CD4-positive, alpha-beta T cell (primary cell): Measurements from ENCODE around the gene SIRPB1. TPM values are rescaled to one million over a fixed set of nuclear protein-coding genes. Genes with fewer than 3 reads are reported as not detected.

Source experiments
- ATAC-seq: fragments of 200-7000 bp; cut with Tn5 transposase; one replicate; pipeline ENCODE4 v1.10.0; 2022; ENCODE audit warnings: mild to moderate bottlenecking; ENCODE audit not compliant: poor library complexity
- CTCF ChIA-PET: fragments of 350-600 bp; sonication (Branson Sonifier 250); formaldehyde crosslinking; loops from one replicate; lab custom pipeline; 2021; ENCODE audit warnings: antibody characterized with exemption, inconsistent platforms; lab: Charles Lee
- POLR2A ChIA-PET: fragments of 350-600 bp; sonication (Branson Sonifier 250); formaldehyde crosslinking; loops from one replicate; lab custom pipeline; 2021; ENCODE audit warnings: antibody characterized with exemption, inconsistent platforms; lab: Charles Lee
- DNase-seq, 14 experiments: peaks; one replicate each; pipeline ENCODE4 v3.0.0-alpha.2; 2013 to 2020; ENCODE audit warnings: mixed read lengths in 2 of 14
- H3K27ac ChIP-seq, 2 donors: one replicate each; pipeline versions ENCODE4 v1.5.1 to v1.7.0; 2013; ENCODE audit warnings: low read length in 2 of 2, low read depth in 1 of 2, mild to moderate bottlenecking in 1 of 2
- H3K27me3 ChIP-seq, 2 experiments: 1 replicate in 1 of 2; 2 replicates in 1 of 2; pipeline versions ENCODE4 v1.6.1 to v1.7.0; 2013; ENCODE audit warnings: low read length in 2 of 2, control low read depth in 1 of 2, mild to moderate bottlenecking in 1 of 2, moderate library complexity in 1 of 2; ENCODE audit not compliant: insufficient read depth in 2 of 2, control insufficient read depth in 1 of 2
- H3K36me3 ChIP-seq: one replicate; pipeline ENCODE4 v1.6.1; 2013; ENCODE audit warnings: low read length, control low read depth; ENCODE audit not compliant: insufficient read depth
- H3K4me1 ChIP-seq: one replicate; pipeline ENCODE4 v1.6.1; 2013; ENCODE audit warnings: low read length, control low read depth; ENCODE audit not compliant: insufficient read depth
- H3K4me3 ChIP-seq: one replicate; pipeline ENCODE4 v1.5.1; 2013; ENCODE audit warnings: mild to moderate bottlenecking, low read length, moderate library complexity
- H3K9me3 ChIP-seq, 2 experiments: 1 replicate in 1 of 2; 2 replicates in 1 of 2; pipeline versions ENCODE4 v1.6.1 to v1.7.0; 2013; ENCODE audit warnings: low read length in 2 of 2, mild to moderate bottlenecking in 2 of 2, control low read depth in 1 of 2, moderate library complexity in 1 of 2; ENCODE audit not compliant: control insufficient read depth in 1 of 2, insufficient read depth in 1 of 2
- H3K27ac Mint-ChIP-seq: one replicate; pipeline ENCODE4 v1.8.0; 2020; ENCODE audit warnings: mixed read lengths
- H3K27me3 Mint-ChIP-seq: one replicate; pipeline ENCODE4 v1.8.0; 2021; ENCODE audit warnings: mixed read lengths
- H3K36me3 Mint-ChIP-seq: one replicate; pipeline ENCODE4 v1.8.0; 2021; ENCODE audit warnings: low read depth, mixed read lengths
- H3K4me1 Mint-ChIP-seq: one replicate; pipeline ENCODE4 v1.8.0; 2021; ENCODE audit warnings: low read depth, mixed read lengths
- H3K4me3 Mint-ChIP-seq: one replicate; pipeline ENCODE4 v1.8.0; 2020; ENCODE audit warnings: mild to moderate bottlenecking, mixed read lengths
- H3K9me3 Mint-ChIP-seq: one replicate; pipeline ENCODE4 v1.8.0; 2020; ENCODE audit warnings: mixed read lengths
- intact Hi-C, 2 experiments: fragments of 100-400 bp; cut with DNase I in 1 of 2; cut with micrococcal nuclease in 1 of 2; formaldehyde crosslinking; loops; one replicate each; pipeline versions ENCODE4 v1.15.1 to v1.9.0; 2023 to 2025; cut with DNase I, micrococcal nuclease
- total RNA-seq, 174 experiments: library from RNA in 2 of 174; stranded (reverse) in 2 of 174; gene quantifications; one replicate each; pipeline ENCODE4 v1.2.3 and lab custom pipeline; 2021 to 2026
- TF ChIP-seq, protein P1 (sequence below): fragments of 200-600 bp; IDR thresholded peaks from one replicate; pipeline ENCODE4 v1.8.0; 2022; ENCODE audit warnings: antibody characterized with exemption, mild to moderate bottlenecking

The SIRPB1 gene
- total RNA-seq, 2 experiments from 2014 or later, result 7.8 to 8.6 TPM

GRCh38 chr20:1637755-1638154 is 17.9 kb upstream of the SIRPB1 start:
- ATAC-seq (no peak), DNase-seq (no peak)
- H3K4me3 Mint-ChIP-seq, result no peak overlapping the region
- CTCF ChIA-PET, result no interaction called here
- POLR2A ChIA-PET, result no interaction called here
- peaks cover 13% of the 10 kb centered on the region for H3K4me1 Mint-ChIP-seq
- H3K4me1 ChIP-seq, result peaks cover 12% of the 10 kb centered on the region
- H3K36me3 ChIP-seq, result peaks cover 33% of the 10 kb centered on the region
- peaks cover 5% of the 10 kb centered on the region for H3K9me3 Mint-ChIP-seq
- H3K27ac Mint-ChIP-seq, result no peak overlapping the region
- H3K27me3 ChIP-seq, result no peaks in the 10 kb centered on the region
- peaks cover 67% of the 10 kb centered on the region for H3K36me3 Mint-ChIP-seq
- H3K27me3 Mint-ChIP-seq, result no peaks in the 10 kb centered on the region
- no peaks in the 10 kb centered on the region for H3K9me3 ChIP-seq
- peak overlapping the region in 1 of 2 donors; percentile 14 for H3K27ac ChIP-seq
- TF ChIP-seq, protein P1, sequence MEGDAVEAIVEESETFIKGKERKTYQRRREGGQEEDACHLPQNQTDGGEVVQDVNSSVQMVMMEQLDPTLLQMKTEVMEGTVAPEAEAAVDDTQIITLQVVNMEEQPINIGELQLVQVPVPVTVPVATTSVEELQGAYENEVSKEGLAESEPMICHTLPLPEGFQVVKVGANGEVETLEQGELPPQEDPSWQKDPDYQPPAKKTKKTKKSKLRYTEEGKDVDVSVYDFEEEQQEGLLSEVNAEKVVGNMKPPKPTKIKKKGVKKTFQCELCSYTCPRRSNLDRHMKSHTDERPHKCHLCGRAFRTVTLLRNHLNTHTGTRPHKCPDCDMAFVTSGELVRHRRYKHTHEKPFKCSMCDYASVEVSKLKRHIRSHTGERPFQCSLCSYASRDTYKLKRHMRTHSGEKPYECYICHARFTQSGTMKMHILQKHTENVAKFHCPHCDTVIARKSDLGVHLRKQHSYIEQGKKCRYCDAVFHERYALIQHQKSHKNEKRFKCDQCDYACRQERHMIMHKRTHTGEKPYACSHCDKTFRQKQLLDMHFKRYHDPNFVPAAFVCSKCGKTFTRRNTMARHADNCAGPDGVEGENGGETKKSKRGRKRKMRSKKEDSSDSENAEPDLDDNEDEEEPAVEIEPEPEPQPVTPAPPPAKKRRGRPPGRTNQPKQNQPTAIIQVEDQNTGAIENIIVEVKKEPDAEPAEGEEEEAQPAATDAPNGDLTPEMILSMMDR, result no peak
- H3K4me3 ChIP-seq, result no peak overlapping the region
- intact Hi-C loops, result loop anchor here in 1 of 2 experiments (5.0 kb wide), 1 partner anchor 130 kb away; no protein-coding TSS in a partner anchor

- H3K27ac ChIP-seq, result peak overlapping the region in 1 of 2 donors; percentile 15
- Mint-ChIP-seq H3K27ac (no peak overlapping the region), H3K36me3 (peaks cover 73% of the 10 kb centered on the region), H3K4me3 (no peak overlapping the region), H3K4me1 (peaks cover 18% of the 10 kb centered on the region), H3K27me3 (no peaks in the 10 kb centered on the region), H3K9me3 (peaks cover 5% of the 10 kb centered on the region)
- CTCF ChIA-PET, result no interaction called here
- peaks cover 31% of the 10 kb centered on the region for H3K36me3 ChIP-seq
- H3K4me3 ChIP-seq, result no peak overlapping the region
- H3K27me3 ChIP-seq, result no peaks in the 10 kb centered on the region
- DNase-seq, result no peak
- POLR2A ChIA-PET, result no interaction called here
- no peaks in the 10 kb centered on the region for H3K9me3 ChIP-seq
- ATAC-seq, result no peak
- TF ChIP-seq, protein P1, result no peak
- intact Hi-C loops, result loop anchor here in 1 of 2 experiments (5.0 kb wide), 1 partner anchor 130 kb away; no protein-coding TSS in a partner anchor
- H3K4me1 ChIP-seq, result peaks cover 18% of the 10 kb centered on the region
These were observed 17.4 kb upstream of the SIRPB1 start for GRCh38 chr20:1637226-1637625.

DNA sequence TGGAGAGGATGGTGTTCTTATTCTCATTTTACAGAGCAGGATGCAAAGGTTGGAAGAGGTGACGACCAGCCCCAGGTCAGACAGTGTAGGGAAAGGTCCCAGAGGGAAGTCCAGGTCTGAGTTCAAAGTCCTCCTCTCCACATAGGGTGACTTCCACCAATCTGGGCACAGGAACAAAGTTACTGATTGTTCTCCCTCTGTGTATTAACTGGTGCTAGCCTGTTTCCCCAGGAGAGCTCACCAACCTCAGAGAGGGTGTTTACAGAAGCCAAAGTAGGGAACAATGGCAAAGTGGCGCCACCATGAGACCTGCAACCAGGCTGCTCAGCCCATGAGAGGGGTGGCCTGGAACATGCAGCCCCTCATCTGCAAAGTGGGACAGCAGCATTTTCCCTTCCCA is 16.8 kb upstream of the SIRPB1 start:
- intact Hi-C loops, result loop anchor here in 1 of 2 experiments (5.0 kb wide), 1 partner anchor 129 kb away; no protein-coding TSS in a partner anchor
- DNase-seq, result no peak
- no peaks in the 10 kb centered on the region for H3K27me3 ChIP-seq
- no peak overlapping the region for H3K4me3 ChIP-seq
- Mint-ChIP-seq H3K4me1 (peaks cover 24% of the 10 kb centered on the region), H3K4me3 (no peak overlapping the region), H3K36me3 (peaks cover 79% of the 10 kb centered on the region), H3K9me3 (peaks cover 5% of the 10 kb centered on the region), H3K27ac (no peak overlapping the region), H3K27me3 (no peaks in the 10 kb centered on the region)
- H3K4me1 ChIP-seq, result peaks cover 24% of the 10 kb centered on the region
- POLR2A ChIA-PET, result no interaction called here
- TF ChIP-seq, protein P1, result no peak
- CTCF ChIA-PET, result no interaction called here
- ATAC-seq, result no peak
- H3K9me3 ChIP-seq, result no peaks in the 10 kb centered on the region
- H3K36me3 ChIP-seq, result peaks cover 34% of the 10 kb centered on the region
- H3K27ac ChIP-seq, result no peak overlapping the region
